Eye (tissue), 1 donor: ENCODE results near the gene ANO1.

Experiments used
- DNase-seq: peaks from one replicate; pipeline ENCODE4 v3.0.0-alpha.2; 2015

Gene ANO1

GRCh38 chr11:70141486-70142220 lies 63.5 kb downstream of the ANO1 start:
- peak; percentile 79 for DNase-seq

DNA sequence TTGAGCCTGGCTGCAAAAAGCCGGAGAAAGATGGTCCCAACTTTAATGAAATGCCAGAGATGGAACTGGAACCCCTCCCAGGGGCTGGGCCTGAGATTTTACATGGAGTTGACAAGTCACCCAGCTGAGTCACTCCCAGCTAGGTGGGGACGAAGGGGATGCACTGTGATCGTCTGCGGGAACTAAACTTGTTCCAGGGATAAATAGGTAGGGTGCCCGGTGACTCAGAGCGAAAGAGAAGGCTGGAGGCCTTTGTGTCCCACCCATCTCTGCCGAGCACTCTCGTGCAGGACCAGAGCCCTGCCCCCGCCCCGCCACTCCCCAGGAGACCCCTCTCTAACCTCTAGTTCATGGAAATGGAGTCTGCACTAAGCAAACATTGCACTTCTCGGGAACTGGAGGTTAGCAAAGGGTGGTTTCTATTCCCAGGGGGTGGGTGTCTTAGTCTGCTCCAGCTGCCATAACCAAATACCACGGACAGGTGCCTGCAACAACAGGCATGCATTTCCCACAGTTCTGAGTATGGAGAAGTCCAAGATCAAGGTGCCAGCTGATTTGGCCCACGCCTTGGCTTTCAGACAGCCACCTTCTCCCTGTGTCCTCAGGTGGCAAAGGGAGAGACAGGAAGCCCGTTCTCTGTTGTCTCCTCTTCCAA lies 64.2 kb downstream of the ANO1 start:
- peak; percentile 59 for DNase-seq

- DNase-seq, result no peak
Observed at GRCh38 chr11:70144262-70144661, 66.1 kb downstream of the ANO1 start.

GRCh38 chr11:70145071-70145470 lies 67.0 kb downstream of the ANO1 start:
- no peak for DNase-seq

DNA sequence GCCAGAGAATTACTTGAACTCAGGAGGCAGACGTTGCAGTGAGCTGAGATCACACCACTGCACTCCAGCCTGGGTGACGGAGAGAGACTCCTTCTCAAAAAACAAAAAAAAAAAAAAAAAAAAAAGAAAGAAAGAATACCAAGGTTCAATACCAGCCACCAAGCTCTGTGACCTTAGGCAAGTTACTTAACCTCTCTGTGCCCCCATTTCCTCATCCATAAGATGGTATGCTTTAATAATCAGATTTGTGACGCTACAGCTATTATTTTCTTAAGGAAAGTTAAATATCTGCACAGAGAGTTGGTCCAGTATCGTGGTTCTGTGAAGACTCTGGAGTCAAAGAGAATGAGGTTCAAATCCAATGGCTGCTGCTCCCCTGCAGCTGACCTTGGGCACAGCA lies 67.7 kb downstream of the ANO1 start:
- DNase-seq, result no peak

- no peak for DNase-seq
Observed at GRCh38 chr11:70146299-70146698, 68.2 kb downstream of the ANO1 start.

GRCh38 chr11:70146895-70147520 lies 68.9 kb downstream of the ANO1 start:
- no peak for DNase-seq

DNA sequence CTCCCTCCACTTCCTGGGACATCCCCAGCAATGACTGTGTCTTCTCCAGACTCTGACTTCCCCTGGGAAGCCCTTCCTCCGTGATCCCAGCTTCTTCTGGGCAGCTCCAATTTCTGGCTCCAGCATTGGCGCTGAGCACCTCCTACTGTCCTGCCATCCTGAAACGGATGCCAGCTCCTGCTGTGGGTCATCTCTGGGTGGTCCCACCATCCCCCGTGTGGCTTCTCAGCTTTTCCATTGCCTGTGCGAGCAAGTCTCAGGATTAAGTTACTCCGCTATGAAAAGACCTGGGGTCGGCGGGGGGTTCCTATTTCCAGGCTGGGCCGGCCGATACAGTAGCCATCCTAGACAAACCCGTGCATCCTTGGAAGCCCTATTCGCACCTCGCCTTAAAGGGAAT lies 69.6 kb downstream of the ANO1 start:
- no peak for DNase-seq

DNA sequence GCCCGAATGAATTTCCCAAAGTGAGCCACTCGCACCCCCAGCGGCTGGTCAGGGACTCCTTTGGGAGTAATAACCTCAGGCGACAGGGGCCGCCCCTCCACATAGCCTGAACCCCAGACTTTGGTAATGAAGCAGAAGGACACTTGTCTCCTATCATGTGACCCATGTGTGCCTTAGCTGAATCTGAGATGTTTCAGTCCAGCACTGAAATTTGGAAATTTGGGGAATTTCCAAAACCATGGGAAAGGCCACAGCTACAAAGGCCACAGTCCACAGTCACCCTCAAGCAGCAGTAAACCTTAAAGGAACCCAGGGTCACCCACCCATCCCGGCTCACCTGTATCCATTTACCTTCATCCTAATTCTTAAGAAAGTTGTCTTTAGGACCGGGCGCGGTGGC lies 73.6 kb downstream of the ANO1 start:
- DNase-seq, result no peak

- no peak for DNase-seq
Observed at GRCh38 chr11:70153133-70153727, 75.1 kb downstream of the ANO1 start.

- no peak for DNase-seq
Observed at GRCh38 chr11:70155386-70155785, 77.3 kb downstream of the ANO1 start.

- DNase-seq, result no peak
Observed at GRCh38 chr11:70156291-70157037, 78.3 kb downstream of the ANO1 start.

GRCh38 chr11:70158201-70158600 lies 80.1 kb downstream of the ANO1 start:
- peak; percentile 36 for DNase-seq

DNA sequence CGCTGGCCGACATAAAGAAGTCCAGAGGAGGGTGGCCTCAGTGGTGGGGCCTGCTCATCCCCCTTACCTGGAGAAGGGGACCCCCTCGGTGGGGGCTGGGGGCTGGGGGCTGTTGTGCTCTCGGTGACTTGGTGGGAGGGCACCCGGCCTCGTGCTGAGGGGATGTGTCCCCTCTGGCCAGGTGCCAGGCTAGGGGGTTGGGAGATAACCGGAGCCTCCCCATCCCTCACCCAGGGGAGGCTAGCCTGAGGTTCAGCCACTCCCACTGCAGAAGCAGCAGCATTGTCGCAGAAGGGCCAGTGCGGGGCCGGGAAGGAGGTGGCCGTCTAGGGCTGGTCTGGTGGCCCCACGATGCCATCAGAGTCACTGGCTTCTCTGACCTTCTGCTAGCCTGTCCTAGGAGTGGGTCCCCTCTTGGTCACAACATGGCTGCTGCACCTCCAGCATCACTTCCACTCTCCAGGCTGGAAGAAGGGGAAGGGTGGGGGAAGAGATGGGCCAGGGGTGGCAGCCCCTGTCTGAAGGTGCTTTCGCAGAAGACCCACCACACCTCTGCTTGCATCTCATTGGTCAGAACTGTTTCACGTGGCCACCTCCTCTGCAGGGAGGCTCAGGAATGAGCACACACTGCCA lies 80.8 kb downstream of the ANO1 start:
- no peak for DNase-seq

GRCh38 chr11:70159627-70160570 lies 81.8 kb downstream of the ANO1 start:
- DNase-seq, result no peak

- no peak for DNase-seq
Observed at GRCh38 chr11:70161043-70161625, 83.0 kb downstream of the ANO1 start.

DNA sequence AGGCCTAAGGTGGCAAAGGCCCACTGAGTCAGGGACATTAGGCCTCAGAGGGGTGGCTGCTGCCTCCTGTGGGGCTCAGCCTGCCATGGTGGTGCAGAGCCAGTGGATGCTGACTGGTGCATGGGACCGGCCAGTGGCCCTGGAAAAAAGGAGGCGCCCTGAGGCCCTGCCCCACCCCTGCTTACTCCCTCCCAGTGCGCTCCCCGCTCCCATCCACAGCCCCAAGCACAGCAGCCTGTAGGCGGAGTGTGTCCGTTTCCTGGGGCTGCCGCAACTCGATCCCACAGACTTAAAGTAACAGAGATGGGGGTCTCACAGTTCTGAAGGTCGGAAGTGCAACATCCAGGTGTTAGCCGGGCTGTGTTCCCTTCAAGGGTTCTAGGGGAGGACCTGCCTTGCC lies 86.6 kb downstream of the ANO1 start:
- no peak for DNase-seq

DNA sequence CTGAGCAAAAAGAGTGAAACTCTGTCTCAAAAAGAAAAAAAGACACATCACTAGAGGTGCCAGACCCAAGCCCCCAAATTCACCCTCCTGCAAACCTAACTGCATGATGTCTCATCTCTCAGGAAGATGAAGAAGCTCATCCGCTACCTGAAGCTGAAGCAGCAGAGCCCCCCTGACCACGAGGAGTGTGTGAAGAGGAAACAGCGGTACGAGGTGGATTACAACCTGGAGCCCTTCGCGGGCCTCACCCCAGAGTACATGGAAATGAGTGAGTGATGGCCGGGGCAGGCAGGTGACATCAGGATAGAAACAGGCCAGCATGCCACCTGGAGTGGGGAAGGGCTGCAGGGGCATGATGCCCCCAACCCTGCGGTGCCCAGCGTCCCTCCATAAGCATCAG lies 89.0 kb downstream of the ANO1 start:
- no peak for DNase-seq

- no peak for DNase-seq
Observed at GRCh38 chr11:70167723-70168404, 89.7 kb downstream of the ANO1 start.

- DNase-seq, result no peak
Observed at GRCh38 chr11:70168405-70168754, 90.3 kb downstream of the ANO1 start.

GRCh38 chr11:70169127-70169526 lies 91.0 kb downstream of the ANO1 start:
- DNase-seq, result no peak
